H1 (cell line): Measurements from ENCODE around the gene OR51M1. TPM values are rescaled to one million over a fixed set of nuclear protein-coding genes. Genes with fewer than 3 reads are reported as not detected.

ENCODE experiments used
- CTCF ChIA-PET: fragments of 300-600 bp; sonication (Branson Sonifier 250); formaldehyde crosslinking; loops from one replicate; lab custom pipeline; 2021; ENCODE audit not compliant: partially characterized antibody; lab: Charles Lee
- POLR2A ChIA-PET: fragments of 300-600 bp; sonication (Branson Sonifier 250); formaldehyde crosslinking; loops from one replicate; lab custom pipeline; 2021; ENCODE audit warnings: inconsistent platforms; ENCODE audit not compliant: partially characterized antibody; lab: Charles Lee
- DNase-seq, 2 experiments: peaks; one replicate each; pipeline versions ENCODE4 v3.0.0 to v3.0.0-alpha.2; 2010 to 2022; ENCODE audit warnings: low spot score in 2 of 2, low read depth in 1 of 2, mixed read lengths in 1 of 2
- FAIRE-seq: peaks from 2 replicates; lab custom pipeline; 2011; peaks lifted over from hg19 to GRCh38; lab: Jason Lieb, UNC
- H2AFZ ChIP-seq: 2 replicates; pipeline ENCODE4 v1.8.1; 2012; ENCODE audit warnings: low read length, inconsistent platforms
- H2AK5ac ChIP-seq: 2 replicates; pipeline ENCODE4 v1.6.1; 2013; ENCODE audit warnings: low read depth, low read length
- H2BK120ac ChIP-seq: replicated peaks from 2 replicates; pipeline ENCODE3; 2013; ENCODE audit warnings: low read depth, low read length, inconsistent platforms
- H2BK12ac ChIP-seq: 2 replicates; pipeline ENCODE4 v1.6.1; 2013; ENCODE audit warnings: low read depth, low read length
- H2BK15ac ChIP-seq: 2 replicates; pipeline ENCODE4 v1.6.1; 2013; ENCODE audit warnings: low read length
- H2BK20ac ChIP-seq: 2 replicates; pipeline ENCODE4 v1.6.1; 2013; ENCODE audit warnings: low read length
- H2BK5ac ChIP-seq: 2 replicates; pipeline ENCODE4 v1.6.1; 2013; ENCODE audit warnings: low read depth, low read length
- H3K14ac ChIP-seq: 2 replicates; pipeline ENCODE4 v1.6.1; 2013; ENCODE audit warnings: inconsistent platforms; ENCODE audit not compliant: insufficient read length
- H3K18ac ChIP-seq: 2 replicates; pipeline ENCODE4 v1.6.1; 2013; ENCODE audit warnings: low read length; ENCODE audit errors: extremely low read depth
- H3K23ac ChIP-seq: 2 replicates; pipeline ENCODE4 v1.6.1; 2013; ENCODE audit warnings: inconsistent platforms; ENCODE audit not compliant: insufficient read length
- H3K23me2 ChIP-seq: 2 replicates; pipeline ENCODE4 v1.6.1; 2013; ENCODE audit warnings: low read depth, low read length
- H3K27ac ChIP-seq: 2 replicates; pipeline ENCODE4 v1.6.1; 2011; ENCODE audit warnings: low read depth, low read length, inconsistent platforms
- H3K27me3 ChIP-seq, 4 experiments: replicated peaks in 1 of 4; 1 replicate in 1 of 4; 2 replicates in 3 of 4; pipeline versions ENCODE4 v1.6.1 to v1.8.1; 2011 to 2013; ENCODE audit warnings: low read length in 3 of 4, mild to moderate bottlenecking in 3 of 4, inconsistent platforms in 2 of 4, mixed read lengths in 2 of 4, moderate library complexity in 1 of 4; ENCODE audit not compliant: control insufficient read depth in 3 of 4, insufficient read depth in 3 of 4; ENCODE audit errors: extremely low read depth in 1 of 4
- H3K36me3 ChIP-seq, 4 experiments: 2 replicates each; pipeline versions ENCODE4 v1.6.1 to v1.8.1; 2011 to 2013; ENCODE audit warnings: mild to moderate bottlenecking in 4 of 4, low read length in 3 of 4, moderate library complexity in 2 of 4, control low read depth in 1 of 4, inconsistent platforms in 1 of 4; ENCODE audit not compliant: insufficient read depth in 4 of 4, control insufficient read depth in 2 of 4
- H3K4ac ChIP-seq: replicated peaks from 2 replicates; pipeline ENCODE3; 2013; ENCODE audit warnings: low read length, low read depth, mixed read lengths, inconsistent platforms; ENCODE audit not compliant: insufficient read length
- H3K4me1 ChIP-seq, 4 experiments: replicated peaks in 1 of 4; 1 replicate in 1 of 4; 2 replicates in 3 of 4; pipeline versions ENCODE4 v1.6.1 to v1.8.1; 2011 to 2013; ENCODE audit warnings: low read length in 3 of 4, inconsistent platforms in 2 of 4, mixed read lengths in 1 of 4; ENCODE audit not compliant: insufficient read depth in 4 of 4, control insufficient read depth in 3 of 4
- H3K4me2 ChIP-seq, 2 experiments: 2 replicates each; pipeline versions ENCODE4 v1.6.1 to v1.8.1; 2011 to 2013; ENCODE audit warnings: low read depth in 2 of 2, low read length in 2 of 2, control low read depth in 1 of 2, inconsistent platforms in 1 of 2, mild to moderate bottlenecking in 1 of 2; ENCODE audit not compliant: insufficient read depth in 1 of 2
- H3K4me3 ChIP-seq, 4 experiments: fragments of 200-600, 300-600 bp in 1 of 4; sonication (generic), shearing (Covaris generic), sonication (Bioruptor Twin) in 1 of 4; 2 replicates each; pipeline versions ENCODE4 v1.5.1 to v1.8.1; 2011 to 2016; ENCODE audit warnings: low read length in 4 of 4, low read depth in 3 of 4, control low read depth in 2 of 4, inconsistent platforms in 2 of 4, mild to moderate bottlenecking in 2 of 4, mixed read lengths in 1 of 4, moderate library complexity in 1 of 4; ENCODE audit not compliant: insufficient read depth in 2 of 4; ENCODE audit errors: extremely low read depth in 1 of 4
- H3K56ac ChIP-seq: replicated peaks from 2 replicates; pipeline ENCODE3; 2013; ENCODE audit warnings: low read depth, mild to moderate bottlenecking, mixed read lengths, low read length, inconsistent platforms; ENCODE audit not compliant: insufficient read length
- H3K79me1 ChIP-seq: 2 replicates; pipeline ENCODE4 v1.6.1; 2013; ENCODE audit warnings: low read depth, low read length, control low read depth
- H3K79me2 ChIP-seq, 2 experiments: 2 replicates each; pipeline versions ENCODE4 v1.6.1 to v1.8.1; 2012 to 2013; ENCODE audit warnings: low read length in 2 of 2, mild to moderate bottlenecking in 2 of 2, inconsistent platforms in 1 of 2; ENCODE audit not compliant: insufficient read depth in 2 of 2, control insufficient read depth in 1 of 2
- H3K9ac ChIP-seq, 4 experiments: replicated peaks in 1 of 4; 1 replicate in 1 of 4; 2 replicates in 3 of 4; pipeline versions ENCODE4 v1.6.1 to v1.8.1; 2011 to 2013; ENCODE audit warnings: low read depth in 3 of 4, low read length in 3 of 4, control low read depth in 2 of 4, mild to moderate bottlenecking in 2 of 4, moderate library complexity in 2 of 4, inconsistent platforms in 1 of 4; ENCODE audit errors: extremely low read depth in 1 of 4
- H3K9me3 ChIP-seq, 2 experiments: 2 replicates each; pipeline versions ENCODE4 v1.6.1 to v1.8.1; 2012 to 2013; ENCODE audit warnings: mild to moderate bottlenecking in 2 of 2, moderate library complexity in 2 of 2, control low read depth in 1 of 2, inconsistent platforms in 1 of 2, low read depth in 1 of 2, low read length in 1 of 2, mixed read lengths in 1 of 2; ENCODE audit not compliant: insufficient read depth in 2 of 2
- H4K20me1 ChIP-seq, 2 experiments: replicated peaks in 1 of 2; 2 replicates each; pipeline versions ENCODE3 to v1.8.1; 2011 to 2013; ENCODE audit warnings: inconsistent platforms in 2 of 2, low read length in 2 of 2, mild to moderate bottlenecking in 1 of 2; ENCODE audit not compliant: insufficient read depth in 2 of 2, control insufficient read depth in 1 of 2
- H4K5ac ChIP-seq: 2 replicates; pipeline ENCODE4 v1.6.1; 2013; ENCODE audit warnings: low read length, low read depth, mixed read lengths, inconsistent platforms; ENCODE audit not compliant: insufficient read length
- H4K8ac ChIP-seq: 2 replicates; pipeline ENCODE4 v1.8.0; 2013; ENCODE audit warnings: mild to moderate bottlenecking, moderate library complexity, low read length, inconsistent platforms; ENCODE audit not compliant: insufficient read depth; ENCODE audit errors: extremely low read depth
- H4K91ac ChIP-seq: replicated peaks from 2 replicates; pipeline ENCODE3; 2013; ENCODE audit warnings: low read length, mixed read lengths, inconsistent platforms; ENCODE audit not compliant: insufficient read length
- BRCA1 ChIP-seq: IDR thresholded peaks from 2 replicates; pipeline ENCODE4 v1.6.1; 2012; ENCODE audit warnings: low read depth, low read length, improper control_type of control experiment
- WGBS, 2 experiments: shearing (Covaris generic) in 1 of 2; methylation state at CpG; one replicate each; pipeline versions ENCODE4 v1.1.6 to v1.1.7; 2013 to 2015; ENCODE audit warnings: low lambda C conversion rate in 2 of 2, mixed read lengths in 2 of 2, inconsistent platforms in 1 of 2, low coverage in 1 of 2, missing lambda C conversion rate in 1 of 2; ENCODE audit not compliant: insufficient replicate concordance in 2 of 2, insufficient coverage in 1 of 2, insufficient read length in 1 of 2; ENCODE audit errors: extremely low coverage in 1 of 2, missing lambda C conversion rate in 1 of 2; 5-methylcytosine and 5-hydroxymethylcytosine counted together
- polyA plus RNA-seq, 7 experiments: library from polyadenylated mRNA; depleted of rRNA in 3 of 7; stranded (reverse) in 5 of 7; unstranded in 2 of 7; fragments of >200 nt in 5 of 7; fragments of 200-250 nt in 2 of 7; gene quantifications; 1 replicate in 5 of 7; 2 replicates in 1 of 7; 4 replicates in 1 of 7; pipeline versions ENCODE4 v1.2.1 to v1.2.3, GENCODE V29; 2011 to 2013; ENCODE audit warnings: missing spikeins in 2 of 7, mixed read lengths in 2 of 7
- small RNA-seq: library from polyadenylated mRNA; stranded (forward); fragments of <200 nt; extraction: miRNeasy Mini kit (QIAGEN cat#:217004); gene quantifications from one replicate; pipeline ENCODE3, GENCODE V24; 2013; ENCODE audit not compliant: insufficient read depth
- total RNA-seq: library from RNA; stranded (reverse); fragmentation: NEBNext Ultra II Directional; extraction: Animal tissue kit (Norgen Biotek cat#: 25700); gene quantifications from 2 replicates; pipeline ENCODE4 v1.2.1, GENCODE V29; 2021

Gene OR51M1
- total and polyA plus RNA-seq, 2 of the 8 experiments (the other 6 are each of a cell fraction or from before 2014, with no cell fraction given) = 0.08 TPM; not detected in 1

GRCh38 chr11:5441414-5441813 is 57.8 kb downstream of the OR51M1 start, which contains the start of gene OR51I1:
OR51I1 (minus strand) TSS chr11:5441514; CDS start chr11:5441514, 0 bp downstream.
- Histone ChIP-seq H3K23me2 (no peaks in the 10 kb centered on the region; the same call in 1 of the 2 replicates), H3K79me2 (no peaks in the 10 kb centered on the region), H3K9me3 (no peaks in the 10 kb centered on the region), H3K4me1 (no peaks in the 10 kb centered on the region), H3K9ac (no peak within 1 kb of the TSS), H3K23ac (no peak within 1 kb of the TSS), H3K36me3 (no peaks in the 10 kb centered on the region), H2AFZ (no peak within 1 kb of the TSS), H2BK5ac (no peak within 1 kb of the TSS), H2BK120ac (no peak within 1 kb of the TSS), H4K91ac (no peak within 1 kb of the TSS), H3K4me2 (no peak within 1 kb of the TSS), H3K27ac (no peak within 1 kb of the TSS), H3K14ac (no peak within 1 kb of the TSS), H2BK15ac (no peak within 1 kb of the TSS), H2BK12ac (no peak within 1 kb of the TSS), H4K20me1 (no peaks in the 10 kb centered on the region), H4K5ac (no peak within 1 kb of the TSS), H3K18ac (no peak within 1 kb of the TSS), H2AK5ac (no peak within 1 kb of the TSS), H3K4ac (no peak within 1 kb of the TSS), H3K56ac (no peak within 1 kb of the TSS), H3K79me1 (no peaks in the 10 kb centered on the region), H3K27me3 (no peaks in the 10 kb centered on the region), H4K8ac (no peak within 1 kb of the TSS), H2BK20ac (no peak within 1 kb of the TSS), H3K4me3 (no peak within 1 kb of the TSS)
- no peak for DNase-seq
- no peak for TF ChIP-seq BRCA1
- no peak for FAIRE-seq
- CTCF ChIA-PET = no interaction called here
- POLR2A ChIA-PET = no interaction called here
- 68% methylated on average over 2 of the region's 2 CpGs; no CpG with 5 or more reads in 1 of the 2 experiments for WGBS, 2 experiments

Small RNA genes within 50 kb of the gene (small RNA-seq; reads per million reads assigned to genes)
- not detected for gene AC104389.3

Other genes with a start within 250 kb of the OR51M1 start
- gene OR52A5, start 245.5 kb upstream of the OR51M1 start, total RNA-seq = 0.11 TPM in 1 of 2 replicates, not detected in the other
- 0.02 TPM in 2 replicates for gene OR52A5, start 245.5 kb upstream of the OR51M1 start, polyA plus RNA-seq (2011; rRNA removed)
- gene OR52A1, start 229.1 kb upstream of the OR51M1 start, total RNA-seq = 11.6 and 12.2 TPM in 2 replicates
- 5.7 and 5.9 TPM in 2 replicates for gene OR52A1, start 229.1 kb upstream of the OR51M1 start, polyA plus RNA-seq (2011; rRNA removed)
- gene OR51V1, start 183.1 kb upstream of the OR51M1 start, total RNA-seq = not detected in 2 replicates
- not detected in 2 replicates for gene OR51V1, start 183.1 kb upstream of the OR51M1 start, polyA plus RNA-seq (2011; rRNA removed)
- not detected in 2 replicates for gene HBB, start 156.7 kb upstream of the OR51M1 start, total RNA-seq
- not detected in 2 replicates for gene HBB, start 156.7 kb upstream of the OR51M1 start, polyA plus RNA-seq (2011; rRNA removed)
- not detected in 2 replicates for gene HBD, start 149.3 kb upstream of the OR51M1 start, total RNA-seq
- gene HBD, start 149.3 kb upstream of the OR51M1 start, polyA plus RNA-seq (2011; rRNA removed) = not detected in 2 replicates
- gene HBG1, start 134.0 kb upstream of the OR51M1 start, total RNA-seq = not detected in 2 replicates
- gene HBG1, start 134.0 kb upstream of the OR51M1 start, polyA plus RNA-seq (2011; rRNA removed) = 0.26 TPM in 1 of 2 replicates, not detected in the other
- not detected in 2 replicates for gene HBG2, start 129.0 kb upstream of the OR51M1 start, total RNA-seq
- gene HBG2, start 129.0 kb upstream of the OR51M1 start, polyA plus RNA-seq (2011; rRNA removed) = 0.19 and 0.23 TPM in 2 replicates
- gene HBE1, start 113.9 kb upstream of the OR51M1 start, total RNA-seq = not detected in 2 replicates
- gene HBE1, start 113.9 kb upstream of the OR51M1 start, polyA plus RNA-seq (2011; rRNA removed) = 0.20 and 0.39 TPM in 2 replicates
- not detected in 2 replicates for gene OR51B4, start 81.9 kb upstream of the OR51M1 start, total RNA-seq
- gene OR51B4, start 81.9 kb upstream of the OR51M1 start, polyA plus RNA-seq (2011; rRNA removed) = not detected in 2 replicates
- gene OR51B2, start 59.5 kb upstream of the OR51M1 start, total RNA-seq = not detected in 2 replicates
- gene OR51B2, start 59.5 kb upstream of the OR51M1 start, polyA plus RNA-seq (2011; rRNA removed) = not detected in 2 replicates
- gene OR51B5, start 40.3 kb upstream of the OR51M1 start, total RNA-seq = not detected in 2 replicates
- 0.06 TPM in 1 of 2 replicates, not detected in the other for gene OR51B5, start 40.3 kb upstream of the OR51M1 start, polyA plus RNA-seq (2011; rRNA removed)
- gene OR51B6, start 32.3 kb upstream of the OR51M1 start, total RNA-seq = not detected in 2 replicates
- not detected in 2 replicates for gene OR51B6, start 32.3 kb upstream of the OR51M1 start, polyA plus RNA-seq (2011; rRNA removed)
- gene OR51Q1, start 38.3 kb downstream of the OR51M1 start, total RNA-seq = not detected in 2 replicates
- 0.08 and 0.13 TPM in 2 replicates for gene OR51Q1, start 38.3 kb downstream of the OR51M1 start, polyA plus RNA-seq (2011; rRNA removed)
- not detected in 2 replicates for gene OR51I1, start 57.7 kb downstream of the OR51M1 start, total RNA-seq
- gene OR51I1, start 57.7 kb downstream of the OR51M1 start, polyA plus RNA-seq (2011; rRNA removed) = not detected in 2 replicates
- gene OR51I2, start 65.5 kb downstream of the OR51M1 start, total RNA-seq = not detected in 2 replicates
- gene OR51I2, start 65.5 kb downstream of the OR51M1 start, polyA plus RNA-seq (2011; rRNA removed) = not detected in 2 replicates
- not detected in 2 replicates for gene OR52D1, start 104.9 kb downstream of the OR51M1 start, total RNA-seq
- not detected in 2 replicates for gene OR52D1, start 104.9 kb downstream of the OR51M1 start, polyA plus RNA-seq (2011; rRNA removed)
- not detected in 2 replicates for gene UBQLN3, start 126.1 kb downstream of the OR51M1 start, total RNA-seq
- gene UBQLN3, start 126.1 kb downstream of the OR51M1 start, polyA plus RNA-seq (2011; rRNA removed) = not detected in 2 replicates
- gene UBQLNL, start 132.9 kb downstream of the OR51M1 start, total RNA-seq = not detected in 2 replicates
- gene UBQLNL, start 132.9 kb downstream of the OR51M1 start, polyA plus RNA-seq (2011; rRNA removed) = 0.22 and 0.35 TPM in 2 replicates
- gene OR52H1, start 164.7 kb downstream of the OR51M1 start, total RNA-seq = not detected in 2 replicates
- 0.09 TPM in 2 replicates for gene OR52H1, start 164.7 kb downstream of the OR51M1 start, polyA plus RNA-seq (2011; rRNA removed)
- not detected in 2 replicates for gene OR52B6, start 197.1 kb downstream of the OR51M1 start, total RNA-seq
- not detected in 2 replicates for gene OR52B6, start 197.1 kb downstream of the OR51M1 start, polyA plus RNA-seq (2011; rRNA removed)
- gene TRIM6, start 212.8 kb downstream of the OR51M1 start, total RNA-seq = 20.6 and 21.6 TPM in 2 replicates
- gene TRIM6, start 212.8 kb downstream of the OR51M1 start, polyA plus RNA-seq (2011; rRNA removed) = 21.8 and 23.3 TPM in 2 replicates
- gene TRIM34, start 241.2 kb downstream of the OR51M1 start, total RNA-seq = 0.63 and 0.76 TPM in 2 replicates
- 2.6 and 5.8 TPM in 2 replicates for gene TRIM34, start 241.2 kb downstream of the OR51M1 start, polyA plus RNA-seq (2011; rRNA removed)